Breast epithelium (tissue), 3 donors: ENCODE measurements around the gene SHISA2.

ENCODE experiments used
- CTCF ChIP-seq, 3 donors: fragments of 450-650 bp; IDR thresholded peaks; one replicate each; pipeline ENCODE4 v1.5.1; 2016 to 2017; ENCODE audit warnings: antibody characterized with exemption in 3 of 3, mild to moderate bottlenecking in 3 of 3, moderate library complexity in 3 of 3
- POLR2A ChIP-seq: fragments of 450-650 bp; IDR thresholded peaks from one replicate; pipeline ENCODE4 v1.6.1; 2016; ENCODE audit warnings: antibody characterized with exemption, mild to moderate bottlenecking, moderate library complexity
- POLR2AphosphoS5 ChIP-seq, 3 donors: sonication (generic); formaldehyde crosslinking; IDR thresholded peaks; one replicate each; pipeline ENCODE4 v1.6.1; 2017; ENCODE audit warnings: antibody characterized with exemption in 3 of 3

GRCh38 chr13:26030331-26030730 is 21.5 kb downstream of the SHISA2 start:
- TF ChIP-seq POLR2AphosphoS5 (IDR thresholded peaks at IDR 0.05) (no peak), POLR2A (no peak), CTCF (IDR thresholded peaks at IDR 0.05) (no peak)
